Fibroblast of lung (primary cell): ENCODE measurements around the gene DYSF.

Experiments
- CTCF ChIP-seq, 2 donors: IDR thresholded peaks in 1 of 2; conservative IDR thresholded peaks in 1 of 2; 1 replicate in 1 of 2; 2 replicates in 1 of 2; pipeline ENCODE4 v1.5.1; 2011 to 2012; ENCODE audit warnings: low read length in 2 of 2, control low read depth in 1 of 2, inconsistent platforms in 1 of 2, low read depth in 1 of 2, mild to moderate bottlenecking in 1 of 2
- EZH2 ChIP-seq: IDR thresholded peaks from 2 replicates; pipeline ENCODE4 v1.5.1; 2012; ENCODE audit warnings: low read length, control low read depth, mild to moderate bottlenecking; ENCODE audit errors: missing control alignments

GRCh38 chr2:71671895-71672825 is 218.8 kb downstream of the DYSF start:
- no peak for TF ChIP-seq CTCF (conservative IDR thresholded peaks at IDR 0.05 in 1 of 2, IDR thresholded peaks at IDR 0.05 in 1 of 2; ENCODE audit: low read depth in 1 of 2, low read length in 2 of 2)
- no peak for TF ChIP-seq EZH2
